Nephron (organoid): ENCODE results near the gene KIRREL3.

Source experiments
- H3K27ac Mint-ChIP-seq, 3 experiments: 2 replicates each; pipeline ENCODE4 v1.8.0; 2020; ENCODE audit warnings: mixed read lengths in 3 of 3, mild to moderate bottlenecking in 2 of 3, moderate library complexity in 1 of 3
- H3K27me3 Mint-ChIP-seq: 2 replicates; pipeline ENCODE4 v1.8.0; 2021; ENCODE audit warnings: low read depth, mild to moderate bottlenecking, moderate library complexity, mixed read lengths
- H3K36me3 Mint-ChIP-seq: 2 replicates; pipeline ENCODE4 v1.8.0; 2020; ENCODE audit warnings: low read depth, mixed read lengths
- H3K4me1 Mint-ChIP-seq: 2 replicates; pipeline ENCODE4 v1.8.0; 2020; ENCODE audit warnings: mixed read lengths
- H3K4me3 Mint-ChIP-seq, 3 experiments: 2 replicates each; pipeline ENCODE4 v1.8.0; 2020; ENCODE audit warnings: mild to moderate bottlenecking in 3 of 3, mixed read lengths in 3 of 3, moderate library complexity in 2 of 3
- H3K9me3 Mint-ChIP-seq: 2 replicates; pipeline ENCODE4 v1.8.0; 2020; ENCODE audit warnings: mixed read lengths
- CTCF ChIP-seq, 3 experiments: fragments of 200-600 bp; sonication (generic); IDR thresholded peaks; one replicate each; pipeline ENCODE4 v1.5.0; 2021; ENCODE audit warnings: antibody characterized with exemption in 3 of 3; ENCODE audit not compliant: unreplicated experiment in 3 of 3

KIRREL3 gene

GRCh38 chr11:126696982-126697381, 303.6 kb downstream of the KIRREL3 start:
- no peak for TF ChIP-seq CTCF (IDR thresholded peaks at IDR 0.05; ENCODE audit: unreplicated experiment in 3 of 3)
- Mint-ChIP-seq H3K9me3 (no peaks in the 10 kb centered on the region), H3K27ac (no peak overlapping the region), H3K36me3 (no peaks in the 10 kb centered on the region), H3K4me3 (no peak overlapping the region), H3K27me3 (peaks cover 23% of the 10 kb centered on the region), H3K4me1 (peaks cover 11% of the 10 kb centered on the region)

- Mint-ChIP-seq H3K4me3 (no peak overlapping the region), H3K27me3 (peaks cover 13% of the 10 kb centered on the region)
Observed at GRCh38 chr11:126695293-126695692, 305.3 kb downstream of the KIRREL3 start.

GRCh38 chr11:126694065-126694625, 306.4 kb downstream of the KIRREL3 start:
- H3K36me3 Mint-ChIP-seq: no peaks in the 10 kb centered on the region
- no peak overlapping the region for H3K4me3 Mint-ChIP-seq
- peaks cover 11% of the 10 kb centered on the region for H3K4me1 Mint-ChIP-seq
- peaks cover 13% of the 10 kb centered on the region for H3K27me3 Mint-ChIP-seq
- no peak for TF ChIP-seq CTCF (IDR thresholded peaks at IDR 0.05; ENCODE audit: unreplicated experiment in 3 of 3)
- H3K27ac Mint-ChIP-seq: no peak overlapping the region
- H3K9me3 Mint-ChIP-seq: peaks cover 3% of the 10 kb centered on the region

More at GRCh38 chr11:126695293-126695692, 305.3 kb downstream of the KIRREL3 start:
- H3K9me3 Mint-ChIP-seq: peaks cover 3% of the 10 kb centered on the region
- H3K36me3 Mint-ChIP-seq: no peaks in the 10 kb centered on the region
- H3K27ac Mint-ChIP-seq: no peak overlapping the region
- TF ChIP-seq CTCF (IDR thresholded peaks at IDR 0.05; ENCODE audit: unreplicated experiment in 3 of 3): no peak
- H3K4me1 Mint-ChIP-seq: peaks cover 11% of the 10 kb centered on the region

GRCh38 chr11:126687477-126687876, 313.1 kb downstream of the KIRREL3 start:
- no peak for TF ChIP-seq CTCF (IDR thresholded peaks at IDR 0.05; ENCODE audit: unreplicated experiment in 3 of 3)
- H3K27me3 Mint-ChIP-seq: peaks cover 10% of the 10 kb centered on the region
- H3K4me3 Mint-ChIP-seq: no peak overlapping the region
- H3K27ac Mint-ChIP-seq: no peak overlapping the region
- H3K4me1 Mint-ChIP-seq: no peaks in the 10 kb centered on the region
- H3K9me3 Mint-ChIP-seq: peaks cover 3% of the 10 kb centered on the region
- no peaks in the 10 kb centered on the region for H3K36me3 Mint-ChIP-seq

GRCh38 chr11:126686938-126687337, 313.6 kb downstream of the KIRREL3 start:
- no peak overlapping the region for H3K4me3 Mint-ChIP-seq
- no peaks in the 10 kb centered on the region for H3K36me3 Mint-ChIP-seq
- peaks cover 10% of the 10 kb centered on the region for H3K27me3 Mint-ChIP-seq
- H3K4me1 Mint-ChIP-seq: no peaks in the 10 kb centered on the region
- no peak overlapping the region for H3K27ac Mint-ChIP-seq
- peaks cover 3% of the 10 kb centered on the region for H3K9me3 Mint-ChIP-seq
- TF ChIP-seq CTCF (IDR thresholded peaks at IDR 0.05; ENCODE audit: unreplicated experiment in 3 of 3): no peak
